ENCODE measurements around the gene PRICKLE1. TPM values are rescaled to one million over a fixed set of nuclear protein-coding genes. Genes with fewer than 3 reads are reported as not detected.

Gene PRICKLE1
- total RNA-seq, 1 donor from 2014 or later, result 32.8 TPM

GRCh38 chr12:42458575-42458974 lies 131.0 kb downstream of the PRICKLE1 start:
- DNase-seq (ENCODE audit: low spot score), result no peak

GRCh38 chr12:42450248-42450647 lies 139.3 kb downstream of the PRICKLE1 start:
- no peak for DNase-seq (ENCODE audit: low spot score)

- no peak for DNase-seq (ENCODE audit: low spot score)
These were observed 140.7 kb downstream of the PRICKLE1 start for GRCh38 chr12:42448841-42449240.

- no peak for DNase-seq (ENCODE audit: low spot score)
These were observed 142.2 kb downstream of the PRICKLE1 start for GRCh38 chr12:42447371-42447786.

- DNase-seq (ENCODE audit: low spot score), result no peak
These were observed 142.8 kb downstream of the PRICKLE1 start for GRCh38 chr12:42446761-42447160.

GRCh38 chr12:42445891-42446290 lies 143.7 kb downstream of the PRICKLE1 start:
- no peak for DNase-seq (ENCODE audit: low spot score)

- DNase-seq (ENCODE audit: low spot score), result no peak
These were observed 145.2 kb downstream of the PRICKLE1 start for GRCh38 chr12:42444192-42444943.

- no peak for DNase-seq (ENCODE audit: low spot score)
These were observed 146.7 kb downstream of the PRICKLE1 start for GRCh38 chr12:42442888-42443287.

- no peak for DNase-seq (ENCODE audit: low spot score)
These were observed 147.2 kb downstream of the PRICKLE1 start for GRCh38 chr12:42442311-42442759.

GRCh38 chr12:42440608-42441007 lies 148.9 kb downstream of the PRICKLE1 start:
- DNase-seq (ENCODE audit: low spot score), result no peak

- no peak for DNase-seq (ENCODE audit: low spot score)
These were observed 156.9 kb downstream of the PRICKLE1 start for GRCh38 chr12:42432517-42433140.

- DNase-seq (ENCODE audit: low spot score), result no peak
These were observed 160.7 kb downstream of the PRICKLE1 start for GRCh38 chr12:42428850-42429249.

GRCh38 chr12:42426746-42427145 lies 162.8 kb downstream of the PRICKLE1 start:
- no peak for DNase-seq (ENCODE audit: low spot score)

- DNase-seq (ENCODE audit: low spot score), result no peak
These were observed 166.8 kb downstream of the PRICKLE1 start for GRCh38 chr12:42422785-42423184.

GRCh38 chr12:42421844-42422779 lies 167.4 kb downstream of the PRICKLE1 start:
- DNase-seq (ENCODE audit: low spot score), result no peak

GRCh38 chr12:42420395-42420794 lies 169.2 kb downstream of the PRICKLE1 start:
- DNase-seq (ENCODE audit: low spot score), result no peak

- DNase-seq (ENCODE audit: low spot score), result no peak
These were observed 179.2 kb downstream of the PRICKLE1 start for GRCh38 chr12:42410340-42410739.

- no peak for DNase-seq (ENCODE audit: low spot score)
These were observed 180.1 kb downstream of the PRICKLE1 start for GRCh38 chr12:42409471-42409870.

GRCh38 chr12:42407306-42407705 lies 182.2 kb downstream of the PRICKLE1 start:
- no peak for DNase-seq (ENCODE audit: low spot score)

Measured in mucosa of gallbladder (tissue), 1 donor.